Measurements from ENCODE around the gene NAGLU. TPM values are rescaled to one million over a fixed set of nuclear protein-coding genes. Genes with fewer than 3 reads are reported as not detected.

NAGLU gene
- total and polyA plus RNA-seq, 2 donors from 2014 or later, result 37.5 to 52.7 TPM

- Histone ChIP-seq H3K9me3 (ENCODE audit: control insufficient read depth in 2 of 3, insufficient read depth in 1 of 3, low read length in 3 of 3) (no peaks in the 10 kb centered on the region), H3K9ac (ENCODE audit: low read length in 3 of 3) (peak overlapping the region in 1 of 3 donors; percentile 23), H3K27ac (ENCODE audit: low read depth in 2 of 2, low read length in 2 of 2) (peak overlapping the region in 1 of 2 donors; percentile 86), H3K36me3 (ENCODE audit: control insufficient read depth in 2 of 3, insufficient read depth in 3 of 3, low read length in 3 of 3) (peaks cover 6 to 37% (median 26%) of the 10 kb centered on the region in 3 donors), H3K27me3 (ENCODE audit: control insufficient read depth, insufficient read depth, low read length) (no peaks in the 10 kb centered on the region), H3K4me1 (ENCODE audit: control insufficient read depth in 2 of 3, insufficient read depth in 2 of 3, low read depth in 1 of 3, low read length in 3 of 3) (peaks cover 0 to 43% (median 21%) of the 10 kb centered on the region in 3 donors), H3K4me3 (ENCODE audit: low read length in 3 of 3) (peak overlapping the region in 1 of 3 donors; percentile 6)
- intact Hi-C loops (cut with DNase I), result no loop called here
- FAIRE-seq (no peak), DNase-seq (peak in 1 of 5 donors; percentile 70)
- no peak for TF ChIP-seq CTCF (IDR thresholded peaks at IDR 0.05; ENCODE audit: borderline replicate concordance, extremely low read depth, insufficient read depth)
Observed at GRCh38 chr17:42565523-42566214, 29.6 kb downstream of the NAGLU start.

- Histone ChIP-seq H3K27me3 (ENCODE audit: control insufficient read depth, insufficient read depth, low read length) (no peaks in the 10 kb centered on the region), H3K36me3 (ENCODE audit: control insufficient read depth in 2 of 3, insufficient read depth in 3 of 3, low read length in 3 of 3) (peaks cover 6 to 38% (median 26%) of the 10 kb centered on the region in 3 donors), H3K27ac (ENCODE audit: low read depth in 2 of 2, low read length in 2 of 2) (peak overlapping the region; percentile 86 to 91), H3K9me3 (ENCODE audit: control insufficient read depth in 2 of 3, insufficient read depth in 1 of 3, low read length in 3 of 3) (no peaks in the 10 kb centered on the region), H3K4me1 (ENCODE audit: control insufficient read depth in 2 of 3, insufficient read depth in 2 of 3, low read depth in 1 of 3, low read length in 3 of 3) (peaks cover 0 to 41% (median 21%) of the 10 kb centered on the region in 3 donors), H3K4me3 (ENCODE audit: low read length in 3 of 3) (peak overlapping the region; percentile 51 to 75 (median 69)), H3K9ac (ENCODE audit: low read length in 3 of 3) (peak overlapping the region; percentile 17 to 49 (median 35))
- intact Hi-C loops (cut with DNase I), result no loop called here
- no peak for DNase-seq
- no peak for TF ChIP-seq CTCF (IDR thresholded peaks at IDR 0.05; ENCODE audit: borderline replicate concordance, extremely low read depth, insufficient read depth)
- FAIRE-seq, result no peak
Observed at GRCh38 chr17:42566215-42566882, 30.3 kb downstream of the NAGLU start.

DNA sequence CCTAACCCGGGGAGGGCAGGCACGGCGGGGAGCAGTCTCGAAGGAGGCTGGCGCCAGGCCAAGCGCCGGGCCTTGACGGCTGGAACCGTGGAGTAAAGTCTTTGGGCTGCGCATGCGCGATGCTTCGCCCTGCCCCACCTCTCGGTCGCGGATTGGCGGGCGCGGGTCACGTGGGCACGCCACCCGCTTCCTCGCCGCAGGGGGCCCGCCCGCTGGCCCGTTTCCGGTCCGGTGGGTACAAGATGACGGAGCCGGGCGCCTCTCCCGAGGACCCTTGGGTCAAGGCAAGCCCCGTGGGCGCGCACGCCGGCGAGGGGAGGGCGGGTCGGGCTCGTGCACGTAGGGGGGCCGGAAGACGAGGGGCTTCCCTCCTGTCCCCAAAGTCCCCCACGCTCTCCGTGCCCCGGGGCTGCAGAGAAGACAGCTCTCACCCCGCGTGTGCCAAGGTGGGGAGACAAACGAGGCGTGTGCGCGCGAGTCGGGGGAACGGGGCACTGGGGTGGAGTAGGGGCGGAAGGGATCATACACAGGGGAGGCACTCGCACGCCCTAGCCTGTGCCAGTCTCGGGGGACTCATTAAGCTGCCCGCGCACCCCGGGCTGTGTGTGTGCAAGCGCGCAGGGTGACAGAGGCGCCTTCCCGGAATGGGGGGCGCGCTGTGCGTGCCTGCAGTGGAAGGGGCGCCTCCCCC, 31.0 kb downstream of the NAGLU start, which contains the start of gene MLX:
TSS of gene MLX (plus strand) at position 218 of the 691 bp plus-strand sequence. CDS start at position 243, 25 bp downstream.
- intact Hi-C loops (cut with DNase I), result no loop called here
- H3K36me3 ChIP-seq (ENCODE audit: control insufficient read depth in 2 of 3, insufficient read depth in 3 of 3, low read length in 3 of 3), result peaks cover 7 to 45% (median 32%) of the 10 kb centered on the region in 3 donors
- DNase-seq (peak; percentile 92 to 99 (median 95)), FAIRE-seq (no peak)
- peak within 1 kb of the TSS; percentile 86 to 91 for H3K27ac ChIP-seq (ENCODE audit: low read depth in 2 of 2, low read length in 2 of 2)
- peak within 1 kb of the TSS; percentile 69 to 75 (median 70) for H3K4me3 ChIP-seq (ENCODE audit: low read length in 3 of 3)
- H3K27me3 ChIP-seq (ENCODE audit: control insufficient read depth, insufficient read depth, low read length), result no peaks in the 10 kb centered on the region
- no peaks in the 10 kb centered on the region for H3K9me3 ChIP-seq (ENCODE audit: control insufficient read depth in 2 of 3, insufficient read depth in 1 of 3, low read length in 3 of 3)
- no peak for TF ChIP-seq CTCF (IDR thresholded peaks at IDR 0.05; ENCODE audit: borderline replicate concordance, extremely low read depth, insufficient read depth)
- peak within 1 kb of the TSS; percentile 19 to 76 (median 74) for H3K9ac ChIP-seq (ENCODE audit: low read length in 3 of 3)
- peaks cover 0 to 37% (median 21%) of the 10 kb centered on the region in 3 donors for H3K4me1 ChIP-seq (ENCODE audit: control insufficient read depth in 2 of 3, insufficient read depth in 2 of 3, low read depth in 1 of 3, low read length in 3 of 3)

Measured in kidney (tissue), 14 donors.